ENCODE measurements around the gene DBN1. TPM values are rescaled to one million over a fixed set of nuclear protein-coding genes. Genes with fewer than 3 reads are reported as not detected.
"Not testable (repeated sequence)": the region's sequence is repeated elsewhere in the genome, so short reads cannot be mapped to it uniquely, and the experiment has no call there.

Gene DBN1
- total and polyA plus RNA-seq, 10 donors: 6.8 to 26.5 (median 17.0) TPM

DNA sequence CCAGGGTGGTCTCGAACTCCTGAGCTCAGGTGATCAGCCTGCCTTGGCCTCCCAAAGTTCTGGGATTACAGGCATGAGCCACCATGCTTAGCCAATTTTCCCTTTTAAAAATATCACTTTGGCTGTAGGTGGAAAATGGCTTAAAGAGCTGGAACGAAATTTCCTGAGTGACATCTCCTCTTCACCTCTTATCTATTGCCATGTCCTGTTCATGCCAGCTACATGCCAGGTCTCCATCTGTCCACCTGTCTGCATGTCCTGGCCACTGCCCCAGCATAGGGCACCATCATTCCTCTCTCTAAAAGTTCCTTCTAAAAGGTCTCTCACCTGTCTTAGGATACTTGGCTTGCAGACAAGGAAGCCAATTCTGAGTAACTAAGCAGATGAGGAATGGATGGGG lies 49.8 kb downstream of the DBN1 start:
- Histone ChIP-seq H3K36me3 (no peaks in the 10 kb centered on the region), H3K27me3 (replicated peaks in 1 of 7) (no peaks in the 10 kb centered on the region), H3K4me3 (no peak overlapping the region), H3K27ac (no peak overlapping the region), H3K9me3 (no peaks in the 10 kb centered on the region), H3K4me1 (peaks cover 18 to 47% (median 27%) of the 10 kb centered on the region in 6 donors)
- WGBS, 5 donors: 81 to 96% (median 90%) methylated on average over 2 of the region's 2 CpGs
- TF ChIP-seq, protein P1, sequence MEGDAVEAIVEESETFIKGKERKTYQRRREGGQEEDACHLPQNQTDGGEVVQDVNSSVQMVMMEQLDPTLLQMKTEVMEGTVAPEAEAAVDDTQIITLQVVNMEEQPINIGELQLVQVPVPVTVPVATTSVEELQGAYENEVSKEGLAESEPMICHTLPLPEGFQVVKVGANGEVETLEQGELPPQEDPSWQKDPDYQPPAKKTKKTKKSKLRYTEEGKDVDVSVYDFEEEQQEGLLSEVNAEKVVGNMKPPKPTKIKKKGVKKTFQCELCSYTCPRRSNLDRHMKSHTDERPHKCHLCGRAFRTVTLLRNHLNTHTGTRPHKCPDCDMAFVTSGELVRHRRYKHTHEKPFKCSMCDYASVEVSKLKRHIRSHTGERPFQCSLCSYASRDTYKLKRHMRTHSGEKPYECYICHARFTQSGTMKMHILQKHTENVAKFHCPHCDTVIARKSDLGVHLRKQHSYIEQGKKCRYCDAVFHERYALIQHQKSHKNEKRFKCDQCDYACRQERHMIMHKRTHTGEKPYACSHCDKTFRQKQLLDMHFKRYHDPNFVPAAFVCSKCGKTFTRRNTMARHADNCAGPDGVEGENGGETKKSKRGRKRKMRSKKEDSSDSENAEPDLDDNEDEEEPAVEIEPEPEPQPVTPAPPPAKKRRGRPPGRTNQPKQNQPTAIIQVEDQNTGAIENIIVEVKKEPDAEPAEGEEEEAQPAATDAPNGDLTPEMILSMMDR (IDR thresholded peaks at IDR 0.05 in 8 of 11, conservative IDR thresholded peaks at IDR 0.05 in 3 of 11): no peak
- TF ChIP-seq POLR2AphosphoS5 (IDR thresholded peaks at IDR 0.05) (no peak), POLR2A (IDR thresholded peaks at IDR 0.05) (no peak)
- intact Hi-C loops (cut with DNase I; ENCODE audit: low total_unique reads): no loop called here
- no peak for DNase-seq

DNA sequence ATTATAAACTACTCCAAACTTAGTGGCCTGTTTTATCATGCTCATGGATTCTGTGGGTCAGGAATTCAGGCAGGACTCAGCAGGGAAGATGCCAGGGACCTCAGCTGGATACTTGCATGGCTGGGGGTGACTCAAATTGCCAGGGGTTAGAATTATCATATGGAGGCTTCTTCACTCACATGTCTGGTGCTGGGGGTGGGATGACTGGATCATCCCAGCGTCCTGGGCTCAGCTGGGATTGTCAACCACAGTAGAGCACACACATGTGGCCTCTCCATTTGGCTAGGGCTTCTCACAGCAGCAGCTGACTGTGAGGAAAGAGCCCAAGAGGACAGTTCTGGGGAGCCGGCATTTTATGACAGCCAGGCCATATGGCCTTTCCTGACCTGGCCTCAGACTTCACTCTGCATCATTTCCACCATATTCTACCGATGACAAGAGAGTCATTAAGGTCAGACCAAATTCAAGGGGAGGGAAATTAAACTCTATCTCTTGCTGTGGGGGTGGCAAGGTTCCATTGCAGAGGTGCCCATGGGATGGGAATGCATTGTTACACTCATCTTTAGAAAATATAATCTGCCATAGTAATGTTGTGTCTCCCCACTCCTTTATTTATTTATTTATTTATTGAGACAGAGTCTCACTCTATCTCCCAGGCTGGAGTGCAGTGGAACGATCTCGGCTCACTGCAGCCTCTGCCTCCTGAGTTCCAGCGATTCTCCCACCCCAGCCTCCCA lies 52.2 kb downstream of the DBN1 start:
- H3K9me3 ChIP-seq: no peaks in the 10 kb centered on the region
- no peak for DNase-seq
- no peak overlapping the region for H3K27ac ChIP-seq
- TF ChIP-seq POLR2AphosphoS5 (IDR thresholded peaks at IDR 0.05) (no peak), POLR2A (IDR thresholded peaks at IDR 0.05) (no peak)
- TF ChIP-seq, protein P1 (IDR thresholded peaks at IDR 0.05 in 8 of 11, conservative IDR thresholded peaks at IDR 0.05 in 3 of 11): no peak
- peaks cover 5 to 42% (median 13%) of the 10 kb centered on the region in 6 donors for H3K4me1 ChIP-seq
- H3K27me3 ChIP-seq (replicated peaks in 1 of 7): no peaks in the 10 kb centered on the region
- no peak overlapping the region for H3K4me3 ChIP-seq
- H3K36me3 ChIP-seq: no peaks in the 10 kb centered on the region
- WGBS, 5 donors: 82 to 88% (median 87%) methylated on average over 6 of the region's 6 CpGs
- intact Hi-C loops (cut with DNase I; ENCODE audit: low total_unique reads): no loop called here

DNA sequence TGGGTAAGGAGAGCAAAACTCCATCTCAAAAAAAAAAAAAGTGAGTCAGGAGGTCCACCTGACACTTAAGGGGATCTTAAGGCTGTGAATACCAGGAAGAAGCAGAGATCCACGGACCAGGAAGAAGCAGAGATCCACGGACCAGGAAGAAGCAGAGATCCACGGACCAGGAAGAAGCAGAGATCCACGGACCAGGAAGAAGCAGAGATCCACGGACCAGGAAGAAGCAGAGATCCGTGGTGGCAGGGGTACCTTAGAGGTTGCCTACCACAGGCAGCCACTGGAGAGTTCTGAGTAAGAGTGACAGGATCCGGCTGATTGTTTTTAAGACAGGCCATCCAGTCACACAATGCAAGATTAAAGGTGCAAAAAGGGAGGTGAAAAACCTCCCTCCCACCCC lies 53.0 kb downstream of the DBN1 start:
- DNase-seq; H3K27ac ChIP-seq; H3K9me3 ChIP-seq; intact Hi-C loops (cut with DNase I; ENCODE audit: low total_unique reads); H3K4me3 ChIP-seq; H3K36me3 ChIP-seq; H3K27me3 ChIP-seq (replicated peaks in 1 of 7): not testable (repeated sequence)
- peaks cover 3 to 45% (median 12%) of the 10 kb centered on the region in 6 donors for H3K4me1 ChIP-seq
- WGBS, 5 donors: 70 to 90% (median 73%) methylated on average over 6 to 7 of the region's 7 CpGs

DNA sequence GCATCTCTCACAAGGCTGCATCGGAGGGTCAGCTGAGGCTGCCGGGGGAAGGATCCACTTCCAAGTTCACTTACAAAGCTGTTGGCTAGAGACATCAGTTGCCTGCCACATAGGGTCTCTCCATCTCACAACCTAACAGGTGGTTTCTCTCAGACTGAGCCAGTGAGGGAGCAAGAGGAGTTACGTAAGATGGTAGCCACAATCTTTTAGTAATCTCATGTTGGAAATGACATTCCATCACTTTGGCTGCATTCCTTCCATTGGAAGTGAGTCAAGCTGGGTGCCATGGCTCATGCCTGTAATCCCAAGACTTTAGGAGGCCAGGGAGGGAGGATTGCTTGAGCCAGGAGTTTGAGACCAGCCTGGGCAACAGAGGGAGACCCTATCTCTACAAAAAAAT lies 54.4 kb downstream of the DBN1 start:
- Histone ChIP-seq H3K4me1 (peaks cover 0 to 41% (median 6%) of the 10 kb centered on the region in 6 donors), H3K4me3 (no peak overlapping the region), H3K9me3 (no peaks in the 10 kb centered on the region), H3K27ac (peak overlapping the region in 2 of 8 donors; percentile 21 to 59), H3K27me3 (replicated peaks in 1 of 7) (no peaks in the 10 kb centered on the region), H3K36me3 (no peaks in the 10 kb centered on the region)
- intact Hi-C loops (cut with DNase I; ENCODE audit: low total_unique reads): no loop called here
- WGBS, 5 donors: 65 to 86% (median 84%) methylated on average over 3 of the region's 3 CpGs
- DNase-seq: no peak
- peak in 1 of 3 donors; percentile 20 for TF ChIP-seq POLR2AphosphoS5 (IDR thresholded peaks at IDR 0.05)
- TF ChIP-seq, protein P1 (IDR thresholded peaks at IDR 0.05 in 8 of 11, conservative IDR thresholded peaks at IDR 0.05 in 3 of 11): no peak
- no peak for TF ChIP-seq POLR2A (IDR thresholded peaks at IDR 0.05)

DNA sequence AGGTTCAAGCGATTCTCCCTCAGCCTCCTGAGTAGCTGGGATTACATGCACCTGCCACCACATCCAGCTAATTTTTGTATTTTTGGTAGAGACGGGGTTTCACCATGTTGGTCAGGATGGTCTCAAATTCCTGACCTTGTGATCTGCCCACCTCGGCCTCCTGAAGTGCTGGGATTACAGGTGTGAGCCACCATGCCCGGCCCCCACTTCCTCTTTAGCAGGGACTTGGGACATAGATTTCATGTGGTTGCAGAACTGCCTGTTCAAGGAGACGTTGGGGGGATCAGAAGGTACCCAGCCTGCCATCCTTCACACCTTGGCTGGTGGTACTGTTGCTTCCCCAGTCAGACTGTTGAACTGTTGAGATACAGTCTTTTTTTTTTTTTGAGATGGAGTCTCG lies 56.4 kb downstream of the DBN1 start:
- H3K36me3 ChIP-seq; H3K4me3 ChIP-seq; DNase-seq; H3K9me3 ChIP-seq; H3K27me3 ChIP-seq (replicated peaks in 1 of 7); intact Hi-C loops (cut with DNase I; ENCODE audit: low total_unique reads): not testable (repeated sequence)
- 66 to 77% (median 71%) methylated on average over 6 of the region's 6 CpGs for WGBS, 5 donors
- Histone ChIP-seq H3K27ac (peak overlapping the region in 2 of 8 donors; percentile 57 to 69), H3K4me1 (peaks cover 0 to 52% (median 12%) of the 10 kb centered on the region in 6 donors)
